Endothelial cell (in vitro differentiated cells): Measurements from ENCODE around the gene MFAP3. TPM values are rescaled to one million over a fixed set of nuclear protein-coding genes. Genes with fewer than 3 reads are reported as not detected.
A peak's percentile ranks its signal among the peaks of the same experiment; 100 is the strongest.

Experiments used
- DNase-seq: peaks from one replicate; pipeline ENCODE4 v3.0.0; 2021; ENCODE audit warnings: low spot score
- H3K27ac Mint-ChIP-seq: one replicate; pipeline ENCODE4 v1.8.0; 2021; ENCODE audit warnings: mixed read lengths, inconsistent platforms; ENCODE audit not compliant: unreplicated experiment
- H3K27me3 Mint-ChIP-seq: one replicate; pipeline ENCODE4 v1.8.0; 2021; ENCODE audit warnings: mild to moderate bottlenecking, moderate library complexity, mixed read lengths, inconsistent platforms; ENCODE audit not compliant: unreplicated experiment
- H3K36me3 Mint-ChIP-seq: one replicate; pipeline ENCODE4 v1.8.0; 2021; ENCODE audit warnings: mild to moderate bottlenecking, low read depth, mixed read lengths, inconsistent platforms; ENCODE audit not compliant: unreplicated experiment
- H3K4me1 Mint-ChIP-seq: one replicate; pipeline ENCODE4 v1.8.0; 2021; ENCODE audit warnings: mild to moderate bottlenecking, mixed read lengths, inconsistent platforms; ENCODE audit not compliant: unreplicated experiment
- H3K4me3 Mint-ChIP-seq: one replicate; pipeline ENCODE4 v1.8.0; 2021; ENCODE audit warnings: mild to moderate bottlenecking, mixed read lengths, inconsistent platforms; ENCODE audit not compliant: unreplicated experiment
- H3K9me3 Mint-ChIP-seq: one replicate; pipeline ENCODE4 v1.8.0; 2021; ENCODE audit warnings: mixed read lengths, inconsistent platforms; ENCODE audit not compliant: unreplicated experiment
- CTCF ChIP-seq: fragments of 200-600 bp; sonication (generic); IDR thresholded peaks from one replicate; pipeline ENCODE4 v1.5.0; 2021; ENCODE audit warnings: antibody characterized with exemption; ENCODE audit not compliant: unreplicated experiment
- total RNA-seq: library from RNA; stranded (reverse); fragmentation: NEBNext Ultra II Directional; extraction: Animal tissue kit (Norgen Biotek cat#: 25700); gene quantifications from one replicate; pipeline ENCODE4 v1.2.1, GENCODE V29; 2021; ENCODE audit not compliant: unreplicated experiment

The MFAP3 gene
- total RNA-seq, 1 donor from 2014 or later = 42.7 TPM

GRCh38 chr5:154046486-154046885, 7.7 kb downstream of the MFAP3 start:
- Mint-ChIP-seq H3K36me3 (peaks cover 3% of the 10 kb centered on the region), H3K4me1 (peaks cover 29% of the 10 kb centered on the region), H3K4me3 (peak overlapping the region; percentile 57), H3K9me3 (no peaks in the 10 kb centered on the region), H3K27me3 (peaks cover 5% of the 10 kb centered on the region), H3K27ac (no peak overlapping the region)
- TF ChIP-seq CTCF = no peak
- peak; percentile 4 for DNase-seq

- Mint-ChIP-seq H3K27ac (no peak overlapping the region), H3K4me1 (peaks cover 29% of the 10 kb centered on the region), H3K36me3 (peaks cover 3% of the 10 kb centered on the region), H3K27me3 (peaks cover 5% of the 10 kb centered on the region), H3K9me3 (no peaks in the 10 kb centered on the region), H3K4me3 (no peak overlapping the region)
- no peak for DNase-seq
- TF ChIP-seq CTCF = no peak
These were observed 8.6 kb downstream of the MFAP3 start for GRCh38 chr5:154047324-154047723.

- Mint-ChIP-seq H3K4me1 (peaks cover 22% of the 10 kb centered on the region), H3K27ac (no peak overlapping the region), H3K27me3 (peaks cover 5% of the 10 kb centered on the region), H3K36me3 (peaks cover 9% of the 10 kb centered on the region), H3K4me3 (no peak overlapping the region), H3K9me3 (no peaks in the 10 kb centered on the region)
- TF ChIP-seq CTCF = no peak
- no peak for DNase-seq
These were observed 10.9 kb downstream of the MFAP3 start for GRCh38 chr5:154049636-154050035.

DNA sequence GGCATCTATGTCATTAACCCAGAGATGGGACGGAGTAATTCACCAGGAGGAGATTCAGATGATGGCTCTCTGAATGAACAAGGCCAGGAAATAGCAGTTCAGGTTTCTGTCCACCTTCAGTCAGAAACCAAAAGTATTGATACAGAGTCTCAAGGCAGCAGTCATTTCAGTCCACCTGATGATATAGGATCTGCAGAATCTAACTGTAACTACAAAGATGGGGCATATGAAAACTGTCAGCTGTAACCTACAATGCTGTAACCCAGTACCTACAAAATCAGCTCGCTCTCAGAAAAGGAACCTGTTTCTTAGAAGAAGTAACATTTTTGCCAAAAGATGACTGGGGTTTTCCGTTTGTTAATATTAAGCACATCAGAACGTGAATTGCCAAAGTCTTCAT, 14.7 kb downstream of the MFAP3 start:
- Mint-ChIP-seq H3K27ac (no peak overlapping the region), H3K27me3 (no peaks in the 10 kb centered on the region), H3K9me3 (no peaks in the 10 kb centered on the region), H3K36me3 (peaks cover 5% of the 10 kb centered on the region), H3K4me1 (peaks cover 7% of the 10 kb centered on the region), H3K4me3 (no peak overlapping the region)
- no peak for TF ChIP-seq CTCF
- no peak for DNase-seq

GRCh38 chr5:154055201-154055600, 16.4 kb downstream of the MFAP3 start:
- Mint-ChIP-seq H3K36me3 (peaks cover 5% of the 10 kb centered on the region), H3K9me3 (no peaks in the 10 kb centered on the region), H3K4me1 (peaks cover 9% of the 10 kb centered on the region), H3K27ac (peak overlapping the region; percentile 44), H3K4me3 (no peak overlapping the region), H3K27me3 (no peaks in the 10 kb centered on the region)
- no peak for TF ChIP-seq CTCF
- DNase-seq = no peak
